NOMO-1 (cell line): ENCODE measurements around the gene ZNF160.
"Not testable (repeated sequence)": the region's sequence is repeated elsewhere in the genome, so short reads cannot be mapped to it uniquely, and the experiment has no call there.

Experiments used
- DNase-seq, 2 experiments: peaks; one replicate each; lab custom pipeline; 2025; ENCODE audit not compliant: unreplicated experiment in 2 of 2; lab: John Stamatoyannopoulos, UW

Gene ZNF160

DNA sequence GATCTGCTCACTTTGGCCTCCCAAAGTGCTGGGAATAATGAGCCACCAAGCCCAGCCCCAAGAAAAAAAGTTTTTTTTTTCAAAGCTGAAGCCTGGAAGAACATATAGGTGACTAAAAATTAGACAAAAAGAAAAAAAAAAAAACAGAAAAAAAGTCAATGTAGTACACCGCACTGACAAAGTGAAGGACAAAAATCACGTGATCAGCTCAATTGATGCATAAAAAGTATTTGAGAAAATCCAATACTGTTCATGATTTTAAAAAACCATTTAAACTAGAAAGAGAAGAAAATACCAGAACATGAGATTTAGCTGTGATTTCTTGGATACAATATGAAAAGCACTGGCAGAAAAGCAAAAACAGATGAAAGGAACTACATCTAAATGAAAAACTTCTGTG, 69.2 kb downstream of the ZNF160 start:
- no peak for DNase-seq

- not testable (repeated sequence) for DNase-seq
These were observed 74.9 kb downstream of the ZNF160 start for GRCh38 chr19:53028306-53028705.

GRCh38 chr19:53019684-53020083, 83.5 kb downstream of the ZNF160 start:
- DNase-seq = no peak
